Stimulated activated CD8-positive, alpha-beta memory T cell treated with anti-CD3 and anti-CD28 coated beads, Interleukin-15, amount 100 ng/mL, for 24 hours (primary cell): ENCODE data around the gene CACTIN.
"Not testable (repeated sequence)": the region's sequence is repeated elsewhere in the genome, so short reads cannot be mapped to it uniquely, and the experiment has no call there.

Experiments
- DNase-seq: peaks from one replicate; pipeline ENCODE4 v3.0.0-alpha.2; 2020; ENCODE audit warnings: low read depth

Gene CACTIN

DNA sequence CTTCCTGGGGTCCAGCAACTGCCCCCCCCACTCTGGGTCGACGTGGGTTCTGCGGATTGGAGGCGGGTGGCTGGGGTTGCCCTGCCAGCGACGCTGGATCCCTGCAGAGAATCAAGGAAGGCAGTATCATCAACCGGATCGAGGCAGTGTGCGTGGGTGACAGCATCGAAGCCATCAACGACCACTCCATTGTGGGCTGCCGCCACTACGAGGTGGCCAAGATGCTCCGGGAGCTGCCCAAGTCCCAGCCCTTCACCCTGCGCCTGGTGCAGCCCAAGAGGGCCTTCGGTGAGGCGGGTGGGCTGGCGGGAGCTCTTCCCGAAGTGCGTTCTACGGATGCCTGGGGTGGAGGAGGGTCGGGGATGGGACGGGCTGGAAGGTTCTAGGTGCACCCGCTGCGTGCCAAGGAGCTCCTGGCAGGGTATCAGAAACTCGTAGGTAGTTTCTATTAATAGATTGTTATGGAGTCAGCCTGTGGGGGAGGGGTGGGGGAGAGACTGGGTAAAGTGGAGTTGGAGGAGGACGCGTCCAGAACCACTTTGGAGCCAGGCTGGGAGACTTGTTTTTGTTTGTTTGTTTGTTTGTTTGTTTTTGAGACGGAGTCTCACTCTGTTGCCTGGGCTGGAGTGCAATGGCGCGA lies 39.8 kb downstream of the CACTIN start:
- no peak for DNase-seq

DNA sequence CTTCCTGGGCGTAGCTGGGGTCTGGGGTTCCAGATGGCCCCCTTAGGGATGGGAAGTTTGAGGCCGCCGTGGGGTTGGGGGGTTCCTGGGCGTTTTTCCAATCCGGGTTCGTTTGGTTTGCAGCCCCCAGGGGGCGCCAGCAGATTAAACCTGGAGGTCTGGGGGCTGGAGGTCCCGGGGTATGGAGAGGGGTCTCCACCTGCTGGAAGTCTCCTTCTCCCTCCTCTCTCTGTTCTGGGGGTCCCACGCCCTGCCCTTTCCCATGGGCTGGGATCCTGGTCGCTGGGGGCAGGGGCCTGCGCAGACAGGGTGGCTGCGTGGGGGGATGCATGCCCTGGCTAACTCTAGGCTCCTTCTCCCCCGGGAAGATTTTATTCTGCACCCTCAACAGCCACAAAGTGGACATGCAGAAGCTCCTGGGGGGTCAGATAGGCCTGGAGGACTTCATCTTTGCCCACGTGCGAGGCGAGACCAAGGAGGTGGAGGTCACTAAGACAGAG lies 40.4 kb downstream of the CACTIN start:
- DNase-seq = no peak

DNA sequence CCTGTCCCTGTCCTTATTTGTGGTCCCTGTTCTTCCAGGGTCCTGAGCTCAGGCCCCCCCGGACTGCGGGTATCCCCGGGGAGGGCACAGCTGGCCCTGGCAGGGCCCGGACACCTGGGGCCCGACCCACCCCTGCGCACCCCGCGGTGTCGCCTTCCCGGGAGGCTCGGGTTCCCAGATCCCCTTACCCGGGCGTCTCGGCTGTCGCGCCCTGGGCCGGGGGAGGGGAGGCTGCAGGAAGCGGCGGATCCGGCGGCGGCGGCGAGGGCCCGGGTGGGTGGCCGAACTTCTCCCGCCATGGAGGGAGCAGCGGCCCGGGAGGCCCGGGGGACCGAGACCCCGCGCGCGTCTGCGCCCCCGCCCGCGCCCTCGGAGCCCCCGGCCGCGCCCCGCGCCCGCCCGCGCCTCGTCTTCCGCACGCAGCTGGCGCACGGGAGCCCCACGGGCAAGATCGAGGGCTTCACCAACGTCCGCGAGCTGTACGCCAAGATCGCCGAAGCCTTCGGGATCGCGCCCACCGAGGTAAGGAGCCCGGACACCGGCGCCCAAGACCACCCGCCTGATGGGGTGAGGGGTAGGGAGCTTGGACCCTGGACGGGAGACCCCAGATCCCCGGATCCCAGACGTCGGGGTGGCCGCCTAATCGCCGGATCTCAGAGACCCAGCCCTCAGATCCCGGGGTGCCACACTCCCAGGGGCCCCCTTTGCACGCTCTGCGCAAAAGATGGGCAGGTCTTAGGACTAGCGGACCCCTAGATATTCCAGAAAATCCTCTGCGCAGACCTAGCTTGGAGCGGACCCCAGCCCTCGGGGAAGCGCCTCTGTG lies 41.1 kb downstream of the CACTIN start, which contains the start of gene GIPC3:
Gene GIPC3, plus strand, starts transcription at position 178 of the 826 bp plus-strand sequence. Its CDS starts 120 bp downstream, at position 298.
- DNase-seq = no peak

DNA sequence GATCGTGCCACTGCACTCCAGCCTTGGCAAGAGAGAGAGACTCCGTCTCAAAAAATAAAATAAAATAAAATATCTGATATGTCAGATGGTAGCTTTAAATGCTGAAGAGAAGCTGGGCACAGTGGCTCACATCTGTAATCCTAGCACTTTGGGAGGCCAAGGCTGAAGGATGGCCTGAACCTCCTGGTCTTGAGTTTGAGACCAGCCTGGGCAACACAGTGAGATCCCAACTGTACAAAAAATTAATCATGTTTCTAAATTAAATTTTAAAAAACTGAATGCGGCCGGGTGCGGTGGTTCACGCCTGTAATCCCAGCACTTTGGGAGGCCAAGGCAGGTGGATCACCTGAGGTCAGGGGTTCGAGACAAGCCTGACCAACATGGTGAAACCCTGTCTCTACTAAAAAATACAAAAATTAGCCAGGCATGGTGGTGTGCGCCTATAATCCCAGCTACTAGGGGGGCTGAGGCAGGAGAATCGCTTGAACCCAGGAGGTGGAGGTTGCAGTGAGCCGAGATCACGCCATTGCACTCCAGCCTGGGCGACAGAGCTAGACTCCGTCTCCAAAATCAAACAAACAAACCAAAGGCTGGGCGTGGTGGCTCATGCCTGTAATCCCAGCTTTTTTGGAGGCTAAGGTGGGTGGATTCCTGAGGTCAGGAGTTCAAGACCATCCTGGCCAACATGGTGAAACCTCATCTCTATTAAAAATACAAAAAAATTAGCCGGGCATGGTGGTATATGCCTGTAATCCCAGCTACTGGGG lies 42.4 kb downstream of the CACTIN start:
- DNase-seq = not testable (repeated sequence)

DNA sequence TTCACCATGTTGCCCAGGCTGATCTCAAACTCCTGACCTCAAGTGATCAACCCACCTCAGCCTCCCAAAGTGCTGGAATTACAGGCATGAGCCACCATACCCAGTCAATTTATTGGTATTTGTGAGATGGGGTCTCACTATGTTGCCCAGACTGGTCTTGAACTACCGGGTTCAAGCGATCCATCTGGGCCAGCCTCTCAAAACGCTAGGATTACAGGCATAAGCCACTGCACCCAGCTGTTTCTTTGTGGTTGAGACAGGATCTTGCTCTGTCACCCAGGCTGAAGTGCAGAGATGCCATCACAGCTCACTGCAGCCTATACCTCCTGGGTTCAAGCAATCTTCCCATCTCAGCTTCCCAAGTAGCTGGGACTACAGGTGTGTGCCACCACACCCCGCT lies 44.8 kb downstream of the CACTIN start:
- not testable (repeated sequence) for DNase-seq

DNA sequence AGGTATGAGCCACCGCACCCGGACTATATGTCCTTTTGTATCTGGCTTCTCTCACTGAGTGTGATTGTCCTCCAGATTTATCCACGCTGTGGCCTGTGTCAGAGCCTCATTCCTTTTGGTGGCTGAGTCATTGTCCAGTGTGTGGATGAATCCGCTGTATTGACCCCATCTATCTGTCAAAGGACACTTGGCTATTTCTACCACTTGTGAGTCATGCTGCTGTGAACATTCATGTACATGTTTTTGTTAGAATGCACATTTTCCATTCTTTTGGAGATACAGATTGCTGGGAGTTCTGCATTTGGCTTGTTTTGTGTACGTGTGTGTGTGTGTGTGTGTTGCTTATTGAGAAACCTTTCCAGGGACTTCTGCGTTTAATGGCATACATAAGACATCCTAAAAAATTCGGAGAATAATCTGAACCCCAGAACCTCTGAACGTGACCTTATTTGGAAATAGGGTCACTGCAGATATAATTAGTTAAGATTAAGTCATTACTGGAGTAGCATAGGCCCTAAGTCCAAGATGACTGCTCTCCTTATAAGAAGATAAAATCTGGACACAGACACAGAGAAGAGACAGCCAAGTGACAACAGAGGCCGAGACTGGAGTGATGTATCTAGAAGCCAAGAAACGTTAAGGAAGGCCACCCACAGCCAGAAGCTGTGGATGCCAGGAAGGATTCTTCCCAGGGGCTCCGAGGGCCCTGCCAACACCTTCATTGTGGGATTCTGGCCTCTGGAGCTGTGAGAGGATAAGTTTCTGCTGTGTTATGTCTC lies 46.2 kb downstream of the CACTIN start:
- DNase-seq = no peak

DNA sequence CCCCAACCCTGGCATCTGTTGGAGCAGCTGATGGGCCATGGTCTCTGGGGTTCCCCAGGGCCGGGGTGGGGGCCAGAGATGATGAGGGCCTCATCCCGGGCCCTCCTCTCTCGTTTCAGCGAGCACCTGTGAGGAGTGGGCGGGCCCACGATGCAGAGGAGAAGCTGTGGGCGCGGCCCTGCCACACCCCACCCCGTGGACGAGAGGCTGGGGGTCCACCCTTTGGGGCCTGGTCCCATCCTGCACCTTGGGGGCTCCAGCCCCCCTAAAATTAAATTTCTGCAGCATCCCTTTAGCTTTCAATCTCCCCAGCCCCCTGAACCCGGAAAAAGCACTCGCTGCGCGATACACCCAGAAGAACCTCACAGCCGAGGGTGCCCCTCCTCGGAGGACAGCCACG lies 48.2 kb downstream of the CACTIN start:
- no peak for DNase-seq

DNA sequence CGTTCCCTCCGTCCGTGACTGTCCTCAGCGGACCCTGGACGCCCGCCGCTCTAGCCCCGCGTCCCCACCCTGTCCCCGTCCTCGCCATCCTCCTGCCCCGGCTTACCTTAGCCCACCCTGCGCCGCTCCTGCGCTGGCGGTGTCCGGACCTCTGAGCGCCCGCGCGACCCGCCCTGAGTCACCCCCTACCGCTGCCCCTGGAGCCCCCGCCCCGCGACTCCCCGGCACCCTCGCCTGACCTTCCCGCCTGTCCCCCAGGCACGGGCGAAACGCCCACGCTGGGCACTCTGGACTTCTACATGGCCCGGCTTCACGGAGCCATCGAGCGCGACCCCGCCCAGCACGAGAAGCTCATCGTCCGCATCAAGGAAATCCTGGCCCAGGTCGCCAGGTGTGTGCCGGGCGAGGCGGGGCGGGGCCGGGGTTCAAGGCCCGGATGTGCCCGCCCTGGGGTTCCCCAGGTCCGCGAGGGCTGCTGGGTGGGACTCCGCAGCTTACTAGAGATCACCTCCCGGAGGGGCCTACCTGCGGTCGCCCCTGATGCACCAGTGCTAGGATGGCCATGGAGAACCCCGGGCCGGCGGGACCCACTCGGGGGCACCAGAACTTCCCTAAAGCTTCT lies 48.8 kb downstream of the CACTIN start:
- no peak for DNase-seq

DNA sequence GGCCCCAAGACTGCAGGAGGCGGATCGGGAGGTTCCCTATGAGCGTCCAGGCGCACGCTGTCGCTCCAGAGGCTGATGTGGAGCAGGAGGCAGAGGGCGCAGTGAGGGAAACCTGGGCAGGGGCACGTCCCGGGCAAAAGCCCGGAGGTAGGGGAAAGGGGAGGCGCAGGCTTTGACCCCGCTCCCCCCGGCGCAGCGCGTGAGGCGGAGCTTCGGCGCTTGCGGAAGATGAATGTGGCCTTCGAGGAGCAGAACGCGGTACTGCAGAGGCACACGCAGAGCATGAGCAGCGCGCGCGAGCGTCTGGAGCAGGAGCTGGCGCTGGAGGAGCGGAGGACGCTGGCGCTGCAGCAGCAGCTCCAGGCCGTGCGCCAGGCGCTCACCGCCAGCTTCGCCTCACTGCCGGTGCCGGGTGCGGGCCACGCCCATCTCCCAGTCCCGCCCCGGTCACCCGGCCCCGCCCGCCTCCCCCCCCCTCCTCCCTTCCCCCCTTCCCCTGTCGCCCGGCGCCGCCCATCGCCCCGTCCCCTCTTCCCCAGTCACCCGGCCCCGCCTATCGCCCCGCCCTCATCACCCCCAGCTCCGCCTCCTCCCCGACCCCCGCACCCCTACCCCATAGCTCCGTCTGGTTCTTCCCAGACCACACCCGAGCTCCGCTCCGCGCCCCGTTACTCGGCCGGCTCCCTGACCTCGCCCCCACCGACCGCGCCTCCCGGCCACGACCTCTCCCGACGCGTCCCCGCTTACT lies 49.7 kb downstream of the CACTIN start:
- no peak for DNase-seq

DNA sequence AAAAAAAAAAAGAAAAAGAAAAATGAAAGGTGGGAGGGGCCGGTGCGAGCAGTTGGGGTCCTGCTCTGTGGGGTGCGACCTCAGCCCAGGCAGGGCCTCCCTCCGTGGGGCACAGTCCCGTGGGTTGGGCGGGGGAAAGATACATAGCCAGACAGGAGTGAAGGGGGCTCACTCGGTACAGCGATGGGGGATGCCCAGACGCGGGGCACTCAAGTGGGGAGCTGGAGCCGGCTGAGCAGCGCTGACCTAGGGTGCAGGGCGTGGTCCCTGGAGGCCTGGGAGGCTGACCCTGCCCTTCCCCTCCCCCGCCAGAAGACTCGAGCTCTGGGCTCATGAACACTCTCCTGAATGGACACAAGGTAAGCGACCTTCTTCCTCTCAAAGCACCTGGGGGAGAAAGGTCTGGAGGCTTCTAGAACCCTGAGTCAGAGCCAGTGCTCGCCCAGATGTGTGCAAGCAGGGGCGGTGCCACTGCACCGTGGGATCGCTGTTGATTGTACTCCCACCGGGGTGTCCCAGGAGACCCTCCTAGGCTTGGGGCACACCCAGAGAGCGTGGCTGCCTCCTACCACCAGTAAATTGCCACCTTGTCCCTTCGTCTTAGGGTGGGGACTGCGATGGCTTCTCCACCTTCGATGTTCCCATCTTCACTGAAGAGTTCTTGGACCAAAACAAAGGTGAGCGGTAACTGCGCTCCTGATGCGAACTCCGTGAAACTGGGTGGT lies 50.5 kb downstream of the CACTIN start:
- DNase-seq = no peak

DNA sequence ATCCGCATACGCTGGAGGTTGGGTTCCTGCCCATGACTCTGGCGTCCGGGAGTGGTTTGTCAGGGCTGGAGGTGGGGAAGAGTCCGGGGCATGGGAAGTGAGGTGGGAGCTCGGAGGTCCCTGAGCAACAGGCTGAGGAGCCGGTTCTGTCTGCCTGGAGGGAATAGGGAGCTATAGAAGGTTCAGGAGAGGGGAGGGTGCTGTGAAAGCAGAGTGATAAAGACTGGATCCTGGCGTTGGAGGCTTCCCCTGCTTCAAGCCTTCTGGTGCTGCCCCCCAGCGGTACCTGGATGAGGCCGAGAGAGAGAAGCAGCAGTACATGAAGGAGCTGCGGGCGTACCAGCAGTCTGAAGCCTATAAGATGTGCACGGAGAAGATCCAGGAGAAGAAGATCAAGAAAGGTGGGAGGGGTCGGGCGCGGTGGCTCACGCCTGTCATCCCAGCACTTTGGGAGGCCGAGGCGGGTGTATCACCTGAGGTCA lies 51.3 kb downstream of the CACTIN start:
- DNase-seq = no peak

DNA sequence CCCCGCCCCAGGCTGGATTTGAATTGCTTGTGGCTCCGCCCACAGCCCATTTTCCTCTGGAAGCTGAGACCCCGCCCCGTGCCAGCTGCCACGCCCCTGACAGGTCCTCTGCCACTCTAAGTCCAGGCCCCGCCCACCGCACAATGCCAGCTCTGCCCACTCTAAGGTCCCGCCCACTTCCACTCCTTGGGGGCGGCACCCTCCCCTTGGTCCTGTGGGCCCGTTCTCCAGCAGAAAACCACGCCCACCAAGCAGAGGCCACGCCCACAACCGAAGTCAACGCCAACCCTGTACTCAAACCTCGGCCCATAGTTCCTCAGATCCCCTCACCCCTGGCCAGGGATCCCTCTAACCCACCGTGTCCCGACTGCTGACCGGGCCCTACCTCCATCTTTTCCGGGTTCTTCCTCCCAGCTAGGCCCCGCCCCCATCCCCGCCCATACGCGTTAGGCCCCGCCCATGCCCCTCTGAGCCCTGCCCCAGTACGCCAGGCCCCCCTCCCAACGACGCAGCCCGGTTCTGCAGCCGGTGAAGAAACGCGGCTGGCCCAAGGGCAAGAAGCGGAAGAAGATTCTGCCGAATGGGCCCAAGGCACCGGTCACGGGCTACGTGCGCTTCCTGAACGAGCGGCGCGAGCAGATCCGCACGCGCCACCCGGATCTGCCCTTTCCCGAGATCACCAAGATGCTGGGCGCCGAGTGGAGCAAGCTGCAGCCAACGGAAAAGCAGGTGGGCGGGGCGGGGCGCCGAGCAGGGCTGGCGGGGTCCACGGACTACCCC lies 52.5 kb downstream of the CACTIN start:
- peak; percentile 58 for DNase-seq

DNA sequence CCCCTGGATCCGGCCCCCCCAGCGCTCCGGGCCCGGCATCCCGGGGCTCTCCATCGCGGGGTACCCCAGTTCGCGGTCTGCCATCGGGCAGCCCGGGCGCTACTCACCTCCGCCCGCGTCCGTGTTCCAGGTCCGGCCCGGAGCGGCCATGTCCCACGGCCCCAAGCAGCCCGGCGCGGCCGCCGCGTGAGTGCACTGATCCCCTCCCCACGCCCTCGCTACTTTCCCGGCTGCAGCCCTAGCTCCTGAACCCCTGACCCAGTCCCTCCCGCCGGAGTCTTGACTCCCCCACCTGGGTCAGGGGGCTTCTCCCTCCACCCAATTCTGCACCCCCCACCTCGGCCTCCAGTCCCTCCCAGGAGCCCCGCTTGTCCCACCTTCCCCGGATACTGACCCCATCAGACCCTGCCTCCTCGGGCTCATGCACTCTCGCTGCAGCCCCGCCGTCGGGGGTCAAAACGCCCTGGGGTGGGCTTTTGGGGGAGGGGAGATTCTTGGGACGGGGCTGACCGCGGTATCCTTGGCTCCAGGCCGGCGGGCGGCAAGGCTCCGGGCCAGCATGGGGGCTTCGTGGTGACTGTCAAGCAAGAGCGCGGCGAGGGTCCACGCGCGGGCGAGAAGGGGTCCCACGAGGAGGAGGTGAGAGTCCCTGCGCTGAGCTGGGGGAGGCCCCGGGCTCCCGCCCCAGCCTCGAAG lies 53.3 kb downstream of the CACTIN start:
- DNase-seq = no peak

DNA sequence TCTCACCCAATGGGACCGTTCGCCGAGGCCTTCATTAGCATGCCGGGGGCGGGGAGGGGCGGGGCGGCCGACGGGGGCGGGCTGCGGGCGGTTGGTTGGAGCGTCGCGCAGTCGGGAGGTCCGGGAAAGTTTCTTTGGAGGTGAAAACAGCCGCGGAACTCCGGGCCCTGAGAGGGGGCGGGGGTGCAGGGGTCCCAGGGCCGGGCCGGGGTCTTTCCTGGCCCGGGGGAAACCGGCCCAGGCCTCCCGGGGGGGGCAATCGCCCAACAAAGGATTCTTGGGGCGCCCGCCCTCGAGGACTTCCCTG lies 53.8 kb downstream of the CACTIN start, which contains the start of gene HMG20B:
Gene HMG20B, plus strand, starts transcription at position 90 of the 307 bp plus-strand sequence. CDS start 366 bp downstream, outside the sequence.
- no peak for DNase-seq

DNA sequence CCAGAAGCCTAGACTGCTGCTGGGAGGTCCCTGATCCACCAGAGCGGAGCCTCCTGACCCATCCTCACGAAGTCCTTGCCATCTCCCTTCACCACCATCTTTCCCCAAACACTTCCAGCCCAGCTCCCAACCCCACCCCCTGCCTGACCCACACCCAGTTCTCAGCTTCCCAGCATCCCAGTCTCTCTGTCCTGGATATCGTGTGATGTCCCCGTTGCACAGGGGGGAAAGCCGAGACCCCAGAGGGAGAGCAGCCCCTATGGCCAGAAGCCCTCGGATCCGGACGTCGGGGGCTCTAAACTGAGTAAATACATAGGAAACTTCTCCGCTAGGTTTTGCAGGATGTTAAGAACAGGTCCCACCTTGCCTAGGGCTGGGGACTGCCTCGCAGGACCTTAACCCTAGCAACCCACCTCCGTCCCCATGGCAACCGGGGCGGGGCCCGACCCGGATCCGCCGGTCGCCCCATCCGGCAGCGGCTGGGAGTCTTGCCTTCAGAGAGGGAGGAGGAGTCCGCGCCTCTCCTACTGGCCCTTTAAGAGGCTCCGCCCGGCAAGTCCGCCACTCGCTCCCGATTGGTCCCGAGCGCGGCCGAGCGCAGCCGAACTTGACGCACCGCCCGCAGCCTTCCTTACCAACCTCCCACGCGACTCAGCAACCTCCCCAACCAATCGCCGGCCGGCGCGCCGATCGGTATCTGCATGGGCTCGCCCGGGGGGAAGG lies 54.3 kb downstream of the CACTIN start:
- DNase-seq = peak; percentile 96

DNA sequence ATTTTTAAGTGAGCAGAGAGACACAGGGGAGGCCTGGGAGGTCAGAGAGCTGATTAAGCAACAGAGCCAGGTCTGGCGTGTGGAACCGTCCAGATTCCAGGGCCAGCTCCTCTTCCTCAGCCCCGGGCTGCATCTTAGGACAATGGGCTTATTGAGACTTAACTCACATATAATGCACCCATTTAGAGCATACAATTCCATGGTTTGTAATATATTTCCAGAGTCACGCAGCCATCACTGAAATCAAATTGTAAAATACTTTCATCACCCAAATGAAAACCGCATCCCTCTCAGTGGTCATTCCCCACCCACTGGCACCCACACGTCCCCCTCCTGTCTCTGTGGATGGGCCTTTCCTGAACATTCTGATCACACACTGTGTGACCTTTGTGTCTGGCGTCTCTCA lies 56.0 kb downstream of the CACTIN start:
- DNase-seq = no peak

DNA sequence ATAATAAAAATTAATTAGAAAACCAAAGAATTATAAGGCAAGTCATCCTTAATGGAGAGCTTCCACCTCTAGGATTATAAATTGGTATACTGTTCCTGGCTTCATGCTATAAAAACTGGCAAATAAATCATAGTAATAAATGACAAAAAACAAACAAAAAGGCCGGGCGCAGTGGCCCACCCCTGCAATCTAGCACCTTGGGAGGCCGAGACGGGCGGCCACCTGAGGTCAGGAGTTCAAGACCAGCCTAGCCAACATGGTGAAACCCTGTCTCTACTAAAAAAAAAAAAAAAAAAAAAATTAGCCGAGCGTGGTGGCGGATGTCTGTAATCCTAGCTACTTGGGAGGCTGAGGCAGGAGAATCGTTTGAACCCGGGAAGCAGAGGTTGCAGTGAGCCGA lies 56.5 kb downstream of the CACTIN start:
- DNase-seq = not testable (repeated sequence)

DNA sequence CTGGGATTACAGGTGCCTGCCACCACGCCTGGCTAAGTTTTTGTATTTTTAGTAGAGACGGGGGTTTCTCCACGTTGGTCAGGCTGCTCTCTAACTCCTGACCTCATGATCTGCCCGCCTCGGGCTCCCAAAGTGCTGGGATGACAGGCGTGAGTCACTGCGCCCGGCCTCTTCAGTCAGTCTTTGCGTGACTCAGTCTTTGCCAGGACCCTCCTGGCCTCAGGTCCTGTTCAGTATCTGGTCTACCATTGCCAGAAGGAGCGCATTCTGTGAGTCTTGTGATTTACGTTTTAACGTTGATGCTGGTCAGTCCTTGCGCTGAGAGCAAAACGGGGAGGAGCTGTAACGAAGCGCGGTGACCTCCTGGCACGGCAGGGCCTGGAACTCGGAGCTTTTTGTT lies 61.5 kb downstream of the CACTIN start:
- no peak for DNase-seq
